Brain microvascular endothelial cell (primary cell): ENCODE results near the gene COL26A1.

ENCODE experiments used
- DNase-seq: peaks from one replicate; pipeline ENCODE4 v3.0.0-alpha.2; 2020
- H3K27ac ChIP-seq: fragments of 250-450 bp; sonication (Bioruptor Pico); 2 replicates; pipeline ENCODE4 v1.5.1; 2020; ENCODE audit warnings: mild to moderate bottlenecking, moderate library complexity
- H3K27me3 ChIP-seq: fragments of 250-450 bp; sonication (Bioruptor Pico); replicated peaks from 2 replicates; pipeline ENCODE4 v1.5.1; 2020; ENCODE audit warnings: mild to moderate bottlenecking
- H3K36me3 ChIP-seq: fragments of 250-450 bp; sonication (Bioruptor Pico); replicated peaks from 2 replicates; pipeline ENCODE4 v1.5.1; 2020; ENCODE audit warnings: mild to moderate bottlenecking
- H3K4me3 ChIP-seq: 2 replicates; pipeline ENCODE4 v1.5.1; 2011; ENCODE audit warnings: low read depth, mild to moderate bottlenecking, control low read depth, low read length, moderate library complexity
- CTCF ChIP-seq: IDR thresholded peaks from 2 replicates; pipeline ENCODE4 v1.5.1; 2011; ENCODE audit warnings: low read depth, mild to moderate bottlenecking, moderate library complexity, low read length, control low read depth, inconsistent platforms; ENCODE audit errors: missing control alignments
- in situ Hi-C: cut with HindIII; loops from 2 replicates; pipeline ENCODE4 v1.10.0; 2017; ENCODE audit warnings: low sequenced_read_pairs, low pct_ligation_motif_present

Gene COL26A1

DNA sequence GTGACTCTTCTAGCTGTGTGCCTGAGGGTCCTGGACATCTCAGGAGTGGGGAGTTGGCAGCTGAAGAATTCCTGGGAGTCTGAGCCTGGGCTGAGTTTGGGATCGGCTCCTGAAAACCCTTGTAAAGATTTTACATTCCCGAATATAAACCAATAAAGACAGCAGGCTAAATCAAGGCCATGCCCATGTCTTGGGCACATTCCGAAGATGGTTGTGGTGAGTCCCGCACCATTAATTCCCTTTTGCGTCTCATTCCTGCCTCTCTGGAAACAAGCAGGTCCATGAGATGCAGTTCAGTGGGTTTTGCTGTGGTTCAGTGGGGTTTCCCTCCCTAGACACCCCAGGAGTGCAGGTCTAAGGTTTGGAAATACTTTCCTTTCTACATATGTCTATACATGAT lies 90.9 kb downstream of the COL26A1 start:
- Histone ChIP-seq H3K27ac (no peak overlapping the region), H3K27me3 (no peaks in the 10 kb centered on the region), H3K36me3 (no peaks in the 10 kb centered on the region), H3K4me3 (no peak overlapping the region)
- DNase-seq = no peak
- no peak for TF ChIP-seq CTCF
- in situ Hi-C loops = no loop called here

DNA sequence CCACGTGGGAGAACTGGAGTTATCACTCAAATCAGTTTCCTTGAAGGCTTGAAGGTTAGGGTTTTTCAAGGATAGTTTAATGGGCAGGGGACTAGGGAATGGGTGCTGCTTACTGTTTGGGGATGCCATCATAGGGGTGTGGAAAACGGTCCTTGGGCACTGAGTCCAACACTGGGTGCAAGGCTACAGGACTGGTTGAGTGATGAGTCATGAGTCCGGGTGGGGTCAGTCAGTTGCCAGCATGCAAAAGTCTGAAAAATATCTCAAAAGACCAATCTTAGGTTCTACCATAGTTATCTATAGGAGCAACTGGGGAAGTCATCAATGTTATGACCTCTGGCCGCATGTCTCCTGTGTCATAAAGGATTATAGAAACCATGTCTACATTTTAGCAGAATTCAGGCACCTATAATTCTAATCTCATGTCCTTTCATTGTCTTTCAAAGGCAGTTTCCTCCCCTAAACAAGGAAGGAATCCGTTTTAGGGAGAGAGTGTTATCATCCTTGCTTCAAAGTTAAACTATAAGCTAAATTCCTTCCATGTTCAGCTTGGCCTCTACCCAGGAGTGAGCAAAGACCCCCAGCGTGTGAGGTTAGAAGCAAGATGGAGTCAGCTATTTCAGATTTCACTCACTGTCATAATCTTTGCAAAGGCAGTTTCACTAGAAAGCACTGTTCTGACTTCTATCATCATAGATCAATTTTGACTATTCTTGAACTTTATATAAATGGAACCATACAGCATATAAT lies 94.5 kb downstream of the COL26A1 start:
- no peak for DNase-seq
- H3K27me3 ChIP-seq = no peaks in the 10 kb centered on the region
- H3K27ac ChIP-seq = no peak overlapping the region
- H3K4me3 ChIP-seq = no peak overlapping the region
- in situ Hi-C loops = no loop called here
- no peak for TF ChIP-seq CTCF
- no peaks in the 10 kb centered on the region for H3K36me3 ChIP-seq

DNA sequence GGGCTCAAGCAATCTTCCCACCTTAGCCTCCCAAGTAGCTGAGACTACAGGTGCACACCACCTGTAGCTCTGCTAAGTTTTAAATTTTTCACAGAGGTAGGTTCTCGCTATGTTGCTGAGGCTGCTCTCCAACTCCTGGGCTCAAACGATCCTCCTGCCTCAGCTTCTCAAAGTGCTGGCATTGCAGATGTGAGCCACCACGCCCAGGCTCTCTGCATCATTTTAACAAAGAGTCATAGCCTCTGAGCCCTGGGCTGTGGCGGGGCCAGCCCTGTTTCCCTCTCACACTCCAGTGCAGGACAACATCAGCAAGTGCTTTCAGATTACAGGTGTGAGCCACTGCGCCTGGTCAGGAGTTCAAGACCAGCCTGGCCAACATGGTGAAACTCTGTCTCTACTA lies 102.5 kb downstream of the COL26A1 start:
- Histone ChIP-seq H3K4me3 (no peak overlapping the region), H3K27ac (no peak overlapping the region), H3K27me3 (no peaks in the 10 kb centered on the region), H3K36me3 (no peaks in the 10 kb centered on the region)
- no peak for TF ChIP-seq CTCF
- DNase-seq = no peak
- in situ Hi-C loops = no loop called here

GRCh38 chr7:101465576-101466196 lies 103.0 kb downstream of the COL26A1 start:
- H3K36me3 ChIP-seq = no peaks in the 10 kb centered on the region
- H3K4me3 ChIP-seq = no peak overlapping the region
- in situ Hi-C loops = no loop called here
- DNase-seq = no peak
- no peaks in the 10 kb centered on the region for H3K27me3 ChIP-seq
- H3K27ac ChIP-seq = no peak overlapping the region
- no peak for TF ChIP-seq CTCF

DNA sequence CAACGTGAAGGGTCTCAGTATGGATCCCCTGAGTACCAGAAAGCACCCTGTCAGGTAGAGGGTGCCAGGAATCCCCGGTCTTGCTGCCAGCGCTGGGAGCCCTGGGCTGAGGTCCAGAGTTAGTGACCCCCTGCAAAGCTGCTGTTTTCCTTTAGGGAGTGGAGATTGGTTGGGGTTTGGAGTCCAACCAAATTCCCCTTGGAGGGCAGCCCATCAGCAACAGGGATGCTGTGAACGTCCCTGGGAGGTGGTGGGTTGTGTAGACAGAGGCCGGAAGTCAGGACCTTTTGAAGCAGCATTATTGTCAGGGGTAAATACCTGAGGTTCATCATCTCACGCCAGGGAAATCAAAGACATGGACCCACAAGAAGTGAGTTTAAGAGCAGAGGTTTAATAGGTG lies 104.2 kb downstream of the COL26A1 start:
- no peak for DNase-seq
- no peak overlapping the region for H3K4me3 ChIP-seq
- no peak overlapping the region for H3K27ac ChIP-seq
- TF ChIP-seq CTCF = no peak
- no peaks in the 10 kb centered on the region for H3K27me3 ChIP-seq
- H3K36me3 ChIP-seq = no peaks in the 10 kb centered on the region
- in situ Hi-C loops = no loop called here
